OCI-LY1 (cell line): ENCODE results near the gene TRPM6.

Experiments used
- H2AFZ ChIP-seq: fragments of 200-600 bp; sonication (generic), shearing (Covaris generic); 2 replicates; pipeline ENCODE4 v1.6.0; 2014; ENCODE audit warnings: antibody characterized with exemption, mild to moderate bottlenecking, low read length
- H3F3A ChIP-seq: fragments of 200-600 bp; sonication (generic), shearing (Covaris generic); 2 replicates; pipeline ENCODE4 v1.6.0; 2014; ENCODE audit warnings: mild to moderate bottlenecking, antibody characterized with exemption, low read length, moderate library complexity; ENCODE audit not compliant: insufficient read depth
- H3K27ac ChIP-seq: fragments of 200-600 bp; sonication (generic); 2 replicates; pipeline ENCODE4 v1.5.1; 2014; ENCODE audit warnings: low read length, mixed run types, mild to moderate bottlenecking, low read depth; ENCODE audit not compliant: poor library complexity, severe bottlenecking
- H3K27me3 ChIP-seq: fragments of 200-600 bp; sonication (generic); 2 replicates; pipeline ENCODE4 v1.6.0; 2014; ENCODE audit warnings: antibody characterized with exemption, mild to moderate bottlenecking, low read length, moderate library complexity; ENCODE audit not compliant: insufficient read depth
- H3K36me3 ChIP-seq: fragments of 200-600 bp; sonication (generic); 2 replicates; pipeline ENCODE4 v1.6.1; 2014; ENCODE audit warnings: mild to moderate bottlenecking, antibody characterized with exemption, low read length, moderate library complexity, mixed read lengths; ENCODE audit not compliant: insufficient read depth
- H3K4me1 ChIP-seq: fragments of 200-600 bp; sonication (generic); 2 replicates; pipeline ENCODE4 v1.5.1; 2014; ENCODE audit warnings: mild to moderate bottlenecking, low read length, moderate library complexity; ENCODE audit not compliant: insufficient read depth, severe bottlenecking
- H3K4me2 ChIP-seq: fragments of 200-600 bp; sonication (generic), shearing (Covaris generic); 2 replicates; pipeline ENCODE4 v1.6.1; 2014; ENCODE audit warnings: low read length
- H3K4me3 ChIP-seq: fragments of 200-600 bp; sonication (generic); 2 replicates; pipeline ENCODE4 v1.5.1; 2014; ENCODE audit warnings: low read length, low read depth, mild to moderate bottlenecking, mixed read lengths; ENCODE audit not compliant: poor library complexity, severe bottlenecking
- H3K79me2 ChIP-seq: fragments of 200-600 bp; shearing (Covaris generic); 2 replicates; pipeline ENCODE4 v1.6.1; 2016; ENCODE audit warnings: mixed run types, low read length, mixed read lengths; ENCODE audit not compliant: insufficient read depth
- H3K9ac ChIP-seq: fragments of 200-600 bp; sonication (generic), shearing (Covaris generic); 2 replicates; pipeline ENCODE4 v1.6.1; 2014; ENCODE audit warnings: mild to moderate bottlenecking, low read length, mixed read lengths
- H3K9me2 ChIP-seq: fragments of 200-600 bp; sonication (generic), shearing (Covaris generic); 2 replicates; pipeline ENCODE4 v1.6.1; 2014; ENCODE audit warnings: low read depth, mild to moderate bottlenecking, low read length, mixed read lengths
- H3K9me3 ChIP-seq: fragments of 200-600 bp; shearing (Covaris generic); 2 replicates; pipeline ENCODE4 v1.6.1; 2014; ENCODE audit warnings: low read length, mixed read lengths
- H4K20me1 ChIP-seq: fragments of 200-600 bp; sonication (generic), shearing (Covaris generic); 2 replicates; pipeline ENCODE4 v1.6.0; 2016; ENCODE audit warnings: mild to moderate bottlenecking, low read length; ENCODE audit not compliant: insufficient read depth
- EZH2 ChIP-seq: fragments of 200-600 bp; sonication (generic), shearing (Covaris generic); IDR thresholded peaks from 2 replicates; pipeline ENCODE4 v1.8.0; 2017; ENCODE audit warnings: borderline replicate concordance, mixed run types, mild to moderate bottlenecking, antibody characterized with exemption, low read length, moderate library complexity, mixed read lengths
- TF ChIP-seq, protein P1 (sequence below): fragments of 200-600 bp; sonication (generic), shearing (Covaris generic); IDR thresholded peaks from 2 replicates; pipeline ENCODE4 v1.5.1; 2017; ENCODE audit warnings: mild to moderate bottlenecking, antibody characterized with exemption, low read length, moderate library complexity, mixed read lengths

TRPM6 gene

DNA sequence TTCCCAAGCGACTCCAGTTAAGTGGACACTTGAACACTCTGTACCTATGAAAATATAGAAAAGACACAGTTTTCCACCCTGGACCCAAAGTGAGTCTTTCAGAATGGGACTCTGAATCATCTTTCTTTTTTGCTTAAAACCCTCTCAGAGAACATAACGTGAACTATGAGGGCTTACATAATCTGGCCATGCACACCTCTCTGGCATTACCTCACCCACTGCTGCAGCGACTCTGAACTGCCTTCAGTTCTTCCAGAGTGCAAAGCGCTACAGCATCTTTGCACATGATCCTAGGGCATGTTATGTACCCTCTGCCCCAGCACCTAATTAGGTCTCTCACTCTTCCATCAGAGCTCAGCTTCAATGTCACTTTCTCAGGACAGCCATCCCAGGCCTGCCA lies 204.4 kb downstream of the TRPM6 start:
- Histone ChIP-seq H3K4me2 (no peak overlapping the region), H3K9ac (no peak overlapping the region), H3K9me3 (no peaks in the 10 kb centered on the region), H3K79me2 (no peaks in the 10 kb centered on the region), H2AFZ (no peak overlapping the region), H3K4me3 (no peak overlapping the region), H3F3A (no peaks in the 10 kb centered on the region), H3K27ac (no peak overlapping the region), H3K9me2 (no peaks in the 10 kb centered on the region), H3K36me3 (no peaks in the 10 kb centered on the region), H3K27me3 (no peaks in the 10 kb centered on the region), H3K4me1 (no peaks in the 10 kb centered on the region), H4K20me1 (no peaks in the 10 kb centered on the region)
- TF ChIP-seq, protein P1, sequence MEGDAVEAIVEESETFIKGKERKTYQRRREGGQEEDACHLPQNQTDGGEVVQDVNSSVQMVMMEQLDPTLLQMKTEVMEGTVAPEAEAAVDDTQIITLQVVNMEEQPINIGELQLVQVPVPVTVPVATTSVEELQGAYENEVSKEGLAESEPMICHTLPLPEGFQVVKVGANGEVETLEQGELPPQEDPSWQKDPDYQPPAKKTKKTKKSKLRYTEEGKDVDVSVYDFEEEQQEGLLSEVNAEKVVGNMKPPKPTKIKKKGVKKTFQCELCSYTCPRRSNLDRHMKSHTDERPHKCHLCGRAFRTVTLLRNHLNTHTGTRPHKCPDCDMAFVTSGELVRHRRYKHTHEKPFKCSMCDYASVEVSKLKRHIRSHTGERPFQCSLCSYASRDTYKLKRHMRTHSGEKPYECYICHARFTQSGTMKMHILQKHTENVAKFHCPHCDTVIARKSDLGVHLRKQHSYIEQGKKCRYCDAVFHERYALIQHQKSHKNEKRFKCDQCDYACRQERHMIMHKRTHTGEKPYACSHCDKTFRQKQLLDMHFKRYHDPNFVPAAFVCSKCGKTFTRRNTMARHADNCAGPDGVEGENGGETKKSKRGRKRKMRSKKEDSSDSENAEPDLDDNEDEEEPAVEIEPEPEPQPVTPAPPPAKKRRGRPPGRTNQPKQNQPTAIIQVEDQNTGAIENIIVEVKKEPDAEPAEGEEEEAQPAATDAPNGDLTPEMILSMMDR, result no peak
- no peak for TF ChIP-seq EZH2

DNA sequence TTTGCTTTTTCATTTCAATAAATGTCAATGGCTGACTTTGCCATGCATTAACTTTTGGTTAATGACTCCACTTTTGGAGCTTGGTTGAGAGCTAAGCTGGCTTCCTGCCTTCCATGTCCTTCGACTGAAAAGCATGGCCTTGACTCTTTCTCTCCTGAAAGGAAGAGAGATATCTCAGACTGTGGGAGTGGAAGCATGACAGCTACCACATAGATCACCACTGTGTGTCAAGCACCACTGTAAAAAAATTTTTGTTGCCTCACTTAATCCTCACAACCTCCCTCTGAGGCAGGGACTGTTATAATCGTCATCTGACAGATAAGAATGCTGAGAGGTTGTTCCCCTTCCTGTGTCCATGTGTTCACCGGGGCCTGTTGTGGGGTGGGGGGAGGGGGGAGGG lies 205.8 kb downstream of the TRPM6 start:
- no peaks in the 10 kb centered on the region for H3K36me3 ChIP-seq
- TF ChIP-seq, protein P1, result no peak
- TF ChIP-seq EZH2, result no peak
- H3F3A ChIP-seq, result no peaks in the 10 kb centered on the region
- no peak overlapping the region for H3K4me3 ChIP-seq
- H3K4me2 ChIP-seq, result no peak overlapping the region
- H3K4me1 ChIP-seq, result no peaks in the 10 kb centered on the region
- H3K27ac ChIP-seq, result no peak overlapping the region
- H2AFZ ChIP-seq, result no peak overlapping the region
- H3K9me2 ChIP-seq, result no peaks in the 10 kb centered on the region
- no peaks in the 10 kb centered on the region for H3K9me3 ChIP-seq
- H3K27me3 ChIP-seq, result 0 out of 2 replicates have a peak, but pooled peaks cover 1% of the 10 kb centered on the region
- no peak overlapping the region for H3K9ac ChIP-seq
- H3K79me2 ChIP-seq, result no peaks in the 10 kb centered on the region
- H4K20me1 ChIP-seq, result no peaks in the 10 kb centered on the region

- Histone ChIP-seq H3K27me3 (0 out of 2 replicates have a peak, but pooled peaks cover 7% of the 10 kb centered on the region), H3K79me2 (no peaks in the 10 kb centered on the region), H3K4me3 (no peak overlapping the region), H3K4me2 (no peak overlapping the region), H3K9ac (no peak overlapping the region), H3K9me2 (no peaks in the 10 kb centered on the region), H4K20me1 (no peaks in the 10 kb centered on the region), H2AFZ (no peak overlapping the region), H3K36me3 (no peaks in the 10 kb centered on the region), H3K9me3 (no peaks in the 10 kb centered on the region), H3K27ac (no peak overlapping the region), H3F3A (no peaks in the 10 kb centered on the region), H3K4me1 (no peaks in the 10 kb centered on the region)
- no peak for TF ChIP-seq EZH2
- TF ChIP-seq, protein P1, result no peak
Measured at GRCh38 chr9:74674077-74674476, 213.6 kb downstream of the TRPM6 start.
